ENCODE data around the gene ERC2.

Gene ERC2

DNA sequence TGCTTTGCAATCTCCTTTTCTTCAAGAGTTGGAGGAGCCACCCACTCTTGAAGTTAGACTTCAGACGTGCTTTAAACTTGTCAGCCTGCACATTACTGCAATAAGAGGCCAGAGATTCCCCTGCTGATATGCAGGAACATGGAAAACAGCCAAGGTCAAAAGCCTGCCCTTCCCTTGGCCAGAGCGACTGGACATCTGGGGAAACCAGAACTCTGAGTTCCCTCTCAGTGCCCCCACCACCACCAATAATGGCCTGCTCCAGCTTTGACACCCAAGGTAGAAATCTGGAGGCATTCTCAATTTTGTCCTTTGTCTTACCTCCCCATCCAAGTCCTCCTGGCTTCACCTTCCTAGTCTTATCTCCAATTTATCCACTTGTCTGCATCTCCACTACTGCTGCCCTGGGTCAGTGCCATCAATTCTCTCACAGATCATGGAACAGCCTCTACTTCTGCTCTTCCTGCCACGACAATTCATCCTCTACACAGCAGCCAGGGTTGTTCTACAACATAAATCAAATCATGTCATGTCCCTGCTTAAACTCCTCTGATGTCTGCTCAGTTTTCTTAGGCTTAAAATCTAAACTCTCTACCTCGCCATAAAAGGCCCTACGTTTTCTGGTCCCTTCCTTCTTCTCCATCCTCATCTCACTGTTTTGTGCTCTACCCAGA lies 789.6 kb downstream of the ERC2 start:
- no peak for DNase-seq (ENCODE audit: low read depth in 2 of 2)

DNA sequence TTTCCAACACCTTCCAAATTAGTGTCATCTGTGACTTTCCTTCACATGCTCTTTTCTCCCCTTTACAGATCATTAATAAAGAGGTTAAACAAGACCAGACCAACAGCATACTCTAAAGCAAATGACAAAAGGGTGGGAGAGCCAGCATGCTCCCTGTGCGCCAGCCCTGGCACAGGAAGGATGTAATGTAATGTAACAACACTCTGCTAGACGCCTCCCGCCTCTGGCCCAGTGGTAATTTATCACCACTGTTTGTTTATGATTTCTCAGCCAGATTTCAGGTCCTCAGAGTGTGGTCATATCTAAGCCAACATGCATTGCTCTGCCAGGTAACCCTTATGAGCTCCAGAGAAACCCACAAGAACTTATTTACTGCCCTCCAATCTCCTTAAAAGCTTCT lies 791.6 kb downstream of the ERC2 start:
- DNase-seq (ENCODE audit: low read depth in 2 of 2) = no peak

DNA sequence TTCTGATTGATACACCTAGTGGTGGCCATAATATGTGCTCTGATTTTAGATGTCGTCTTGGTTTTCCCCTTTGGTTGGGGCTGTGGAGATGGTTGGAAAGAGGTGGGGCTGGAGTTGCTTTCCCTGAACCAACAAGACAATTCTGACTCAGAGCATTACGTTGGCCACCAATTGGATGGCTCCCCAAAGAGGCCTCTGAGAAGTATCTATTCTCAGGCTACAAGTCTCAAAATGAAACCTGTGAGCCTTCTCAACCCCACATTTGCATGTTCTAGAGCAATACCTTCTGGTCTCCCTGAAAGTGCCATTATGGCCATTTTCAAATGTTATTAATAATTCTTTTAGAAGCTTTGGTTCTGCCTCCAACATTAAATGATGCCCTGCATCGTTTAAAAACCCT lies 792.8 kb downstream of the ERC2 start:
- DNase-seq (ENCODE audit: low read depth in 2 of 2) = no peak

DNA sequence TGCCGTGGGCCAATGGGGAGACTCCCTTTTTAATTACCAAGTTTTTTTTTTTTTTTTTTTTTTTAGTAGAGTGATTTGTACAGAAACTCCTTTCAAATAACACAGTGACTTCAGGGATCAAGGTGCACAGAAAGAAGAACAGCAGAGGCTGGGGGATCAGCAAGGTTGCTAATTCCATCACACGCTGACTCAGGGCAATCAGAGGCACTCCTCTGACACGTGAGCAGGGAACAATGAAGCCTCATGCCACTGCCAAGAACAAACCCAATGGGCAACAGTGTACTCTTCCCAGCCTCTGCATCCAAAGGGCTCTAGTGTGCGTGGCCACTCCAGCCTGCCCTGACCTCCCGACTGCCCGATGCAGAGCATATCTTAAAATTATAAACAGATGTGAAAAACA lies 794.5 kb downstream of the ERC2 start:
- DNase-seq (ENCODE audit: low read depth in 2 of 2) = no peak

DNA sequence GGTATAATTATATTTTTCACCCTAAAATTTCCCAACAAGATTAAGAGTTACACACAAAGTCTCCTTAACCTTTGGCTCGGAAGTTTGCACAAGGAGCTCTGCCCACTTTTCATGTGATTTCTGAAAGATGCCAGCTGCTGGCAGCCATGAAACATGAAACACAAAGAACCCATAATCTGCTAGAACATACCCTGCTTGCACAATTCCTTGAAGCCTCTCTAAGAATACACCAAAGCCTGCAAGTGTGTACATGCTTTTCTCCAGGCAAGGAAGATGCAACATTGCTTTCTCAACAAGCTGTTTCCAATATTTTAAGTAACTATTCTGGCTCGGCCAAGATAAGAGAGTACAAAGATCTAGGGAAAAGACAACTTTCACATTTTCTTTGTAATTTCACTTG lies 799.1 kb downstream of the ERC2 start:
- no peak for DNase-seq (ENCODE audit: low read depth in 2 of 2)

DNA sequence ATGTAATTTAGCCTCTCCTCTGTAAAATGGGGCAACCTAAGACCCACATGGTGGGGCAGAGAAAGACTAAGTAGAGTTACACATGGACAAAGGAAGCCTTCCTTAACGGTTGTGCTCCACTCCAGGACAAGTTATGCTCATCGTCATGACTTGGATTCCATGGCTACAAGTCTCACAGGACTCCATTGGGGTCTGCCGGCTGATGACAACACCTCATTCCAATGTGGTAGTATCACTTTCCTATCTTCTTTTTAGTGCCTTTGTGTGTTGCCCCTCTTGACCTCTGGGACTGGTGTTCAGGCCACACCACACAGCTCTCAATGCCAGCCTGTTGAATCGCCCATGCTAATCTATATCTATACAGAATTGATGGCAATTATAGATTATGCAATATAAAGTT lies 799.9 kb downstream of the ERC2 start:
- no peak for DNase-seq (ENCODE audit: low read depth in 2 of 2)

DNA sequence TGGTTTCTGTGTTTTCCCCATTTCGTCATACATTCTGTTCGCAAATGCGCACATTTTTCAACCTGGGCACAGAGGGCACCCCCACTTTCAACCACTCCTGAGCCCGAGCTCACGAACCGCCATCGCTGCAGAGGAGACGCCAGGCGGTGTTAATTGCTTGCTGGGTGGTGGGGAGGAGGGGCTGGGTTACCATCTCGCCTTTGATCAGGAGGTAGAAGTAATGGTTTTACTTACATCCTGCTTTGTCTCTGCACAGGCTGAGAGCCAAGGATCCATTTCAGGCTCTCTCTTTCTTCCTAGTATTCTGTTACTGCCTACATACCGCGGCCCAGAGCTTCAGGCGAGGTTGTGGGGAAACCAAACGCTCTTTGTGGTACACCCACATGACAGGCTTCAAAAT lies 803.9 kb downstream of the ERC2 start:
- no peak for DNase-seq (ENCODE audit: low read depth in 2 of 2)

DNA sequence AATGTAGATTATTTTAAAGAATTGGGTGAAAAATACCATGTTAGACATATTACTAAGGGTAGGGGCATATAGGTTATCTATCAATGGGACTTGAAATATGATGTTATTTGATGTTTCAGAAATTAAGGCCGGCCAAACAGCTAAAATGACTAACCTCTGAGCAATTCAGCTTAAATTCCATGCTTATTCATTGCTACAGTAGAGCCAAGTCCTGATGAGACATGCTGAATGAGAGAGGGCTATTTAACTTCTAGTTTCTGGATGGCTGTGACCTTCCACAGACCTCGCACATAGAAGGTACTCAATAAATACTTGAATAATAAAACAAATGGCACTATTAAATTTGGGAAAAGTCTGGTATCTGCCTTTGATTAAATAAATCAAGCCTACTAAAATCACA lies 805.6 kb downstream of the ERC2 start:
- no peak for DNase-seq (ENCODE audit: low read depth in 2 of 2)

DNA sequence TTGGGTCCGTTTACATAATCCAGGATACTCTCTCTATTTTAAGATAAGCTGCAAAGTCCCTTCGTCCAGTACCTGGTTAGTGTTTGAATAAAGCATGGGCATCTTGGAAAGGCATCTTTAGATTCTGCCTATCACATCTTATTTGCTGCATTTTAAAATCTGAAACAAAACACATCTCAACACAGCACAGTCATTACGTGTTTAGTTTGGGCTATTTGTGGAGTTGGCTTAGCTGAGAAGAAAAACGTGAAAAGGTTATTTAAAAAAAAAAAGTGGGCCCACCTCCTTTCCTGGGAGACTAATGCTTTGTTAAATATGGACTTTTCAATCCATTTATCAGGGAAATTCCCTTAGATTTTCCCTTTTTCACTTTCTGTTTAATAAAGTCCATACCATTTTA lies 806.7 kb downstream of the ERC2 start:
- no peak for DNase-seq (ENCODE audit: low read depth in 2 of 2)

DNA sequence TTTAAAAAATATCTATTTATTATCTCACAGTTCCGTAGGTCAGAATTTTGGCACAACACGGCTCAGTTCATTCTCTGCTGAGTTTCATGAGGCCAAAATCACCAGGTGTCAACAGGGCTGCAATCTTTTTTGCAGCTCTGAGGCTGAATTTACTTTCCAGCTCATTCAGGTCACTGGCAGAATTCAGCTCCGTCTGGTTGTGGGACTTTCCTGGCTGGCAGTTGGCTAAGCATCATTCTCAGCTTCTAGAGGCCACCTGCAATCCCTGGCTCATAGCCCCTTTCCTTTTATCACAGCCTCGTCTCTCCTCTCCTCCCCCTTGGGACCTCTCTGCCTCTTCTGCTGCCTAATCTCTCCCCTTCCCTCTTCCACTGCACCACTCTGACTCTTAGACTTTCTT lies 807.1 kb downstream of the ERC2 start:
- no peak for DNase-seq (ENCODE audit: low read depth in 2 of 2)

DNA sequence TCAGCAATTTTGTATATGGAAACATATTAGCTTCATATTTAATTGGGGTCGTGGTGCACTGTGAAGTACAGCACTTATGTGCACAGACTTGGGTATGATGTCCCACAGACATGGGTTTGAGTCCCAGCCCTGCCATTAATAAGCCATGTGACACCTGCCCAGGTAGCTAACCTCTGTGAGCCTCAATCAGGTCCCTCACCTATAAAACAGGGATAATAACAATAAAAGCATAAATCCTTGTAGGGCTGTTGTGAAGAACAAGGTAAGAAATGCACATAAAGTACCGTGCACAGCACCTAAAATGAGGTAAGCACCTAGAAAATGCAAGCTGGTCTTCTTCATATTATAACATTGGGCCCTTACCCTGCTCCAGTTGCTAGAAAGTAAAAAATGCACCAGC lies 807.6 kb downstream of the ERC2 start:
- no peak for DNase-seq (ENCODE audit: low read depth in 2 of 2)

DNA sequence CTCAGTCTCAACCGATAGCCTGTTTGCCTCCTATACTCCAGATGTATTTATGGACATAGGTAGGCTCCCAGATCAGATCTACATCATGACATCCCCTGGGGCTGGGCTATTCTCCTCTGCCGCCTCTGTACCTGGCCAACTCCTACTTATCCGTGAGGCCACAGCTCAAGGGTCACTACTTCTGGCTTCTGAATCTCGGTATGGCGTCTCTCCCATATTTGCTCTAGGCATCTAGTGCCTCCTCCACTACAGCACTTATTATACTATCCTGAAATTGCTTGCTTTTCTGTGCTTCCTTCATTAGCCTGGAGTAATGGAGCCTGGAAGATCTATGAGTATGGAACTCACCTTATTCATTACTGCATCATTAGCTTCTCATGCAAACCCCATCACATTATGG lies 808.6 kb downstream of the ERC2 start:
- DNase-seq (ENCODE audit: low read depth in 2 of 2) = no peak

DNA sequence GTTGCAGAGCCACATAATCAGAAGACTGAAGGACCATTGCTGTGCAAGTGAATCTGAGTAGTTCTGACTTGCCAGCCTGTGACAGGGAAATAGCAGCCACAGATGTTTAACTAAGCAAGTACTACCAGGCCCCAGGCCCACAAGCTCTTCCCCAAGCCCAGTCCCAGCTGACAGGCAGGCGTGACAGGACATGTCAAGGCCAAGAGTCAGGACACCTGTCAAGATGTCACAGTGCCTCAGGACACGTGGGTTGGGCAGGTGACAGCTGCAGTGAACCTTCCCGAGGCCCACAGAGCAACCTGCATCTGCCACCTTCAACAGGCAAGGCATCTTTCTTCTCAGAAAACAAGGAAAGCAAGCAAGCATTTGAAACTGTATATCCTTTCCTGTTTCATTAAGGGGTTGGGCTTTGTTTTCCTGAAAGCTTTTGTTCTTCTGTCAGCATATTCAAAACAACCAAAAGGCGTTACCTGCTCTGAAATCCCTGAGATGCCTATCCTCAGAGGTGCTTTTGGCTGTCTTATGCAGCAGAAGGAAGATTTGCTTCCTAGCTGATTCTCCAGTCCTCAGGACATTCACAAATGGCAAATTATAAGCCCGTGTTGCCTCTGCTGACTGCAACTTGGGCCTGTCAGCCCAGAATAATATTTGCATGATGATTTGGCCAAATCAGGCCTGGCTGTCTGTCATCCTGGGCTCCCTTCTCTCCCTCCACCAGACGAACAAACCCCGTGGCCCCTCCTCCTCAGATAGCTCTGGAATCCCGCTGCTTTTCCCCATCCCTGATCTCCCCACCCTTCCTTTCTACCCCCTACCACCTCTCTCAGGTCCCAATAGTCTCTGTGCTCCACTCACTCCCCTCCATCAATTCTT lies 809.3 kb downstream of the ERC2 start:
- DNase-seq (ENCODE audit: low read depth in 2 of 2) = no peak

DNA sequence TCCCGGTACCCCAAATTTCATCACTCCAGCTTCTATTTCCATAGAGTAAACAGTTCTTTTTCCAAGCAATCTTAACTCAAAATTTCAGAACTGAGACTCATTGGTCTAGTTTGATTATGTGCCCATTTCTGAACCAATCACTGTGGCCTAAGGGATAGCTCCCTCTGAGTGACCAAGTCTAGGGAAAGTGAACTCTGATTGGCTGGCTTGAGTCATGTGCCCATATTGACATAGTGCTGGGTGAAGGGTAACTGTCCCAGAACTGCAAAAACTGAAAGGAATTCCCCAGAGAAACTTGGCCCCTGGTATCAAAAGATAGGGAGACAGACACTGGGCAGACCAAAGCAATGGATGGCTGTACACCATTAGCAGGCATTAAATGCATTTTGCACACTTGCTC lies 810.0 kb downstream of the ERC2 start:
- no peak for DNase-seq (ENCODE audit: low read depth in 2 of 2)

DNA sequence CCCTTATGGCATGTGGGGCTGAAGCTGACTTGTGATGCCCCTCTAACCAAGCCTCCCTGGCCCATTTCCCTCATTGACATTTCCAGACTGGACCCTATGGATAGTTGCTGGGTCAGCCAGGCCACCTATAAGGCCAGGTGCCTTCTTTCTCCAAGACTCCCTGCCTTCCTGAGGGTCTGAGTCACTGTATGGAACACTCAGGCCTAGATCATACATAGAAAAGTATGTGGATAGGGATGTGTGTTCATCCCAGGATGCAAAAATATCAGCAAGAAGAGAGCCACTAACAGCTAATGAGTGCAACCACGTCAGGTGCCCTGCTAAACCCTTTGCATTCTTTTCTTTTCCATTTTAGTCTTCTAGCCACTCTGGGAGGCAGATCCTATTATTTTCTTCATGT lies 812.7 kb downstream of the ERC2 start:
- DNase-seq (ENCODE audit: low read depth in 2 of 2) = no peak

DNA sequence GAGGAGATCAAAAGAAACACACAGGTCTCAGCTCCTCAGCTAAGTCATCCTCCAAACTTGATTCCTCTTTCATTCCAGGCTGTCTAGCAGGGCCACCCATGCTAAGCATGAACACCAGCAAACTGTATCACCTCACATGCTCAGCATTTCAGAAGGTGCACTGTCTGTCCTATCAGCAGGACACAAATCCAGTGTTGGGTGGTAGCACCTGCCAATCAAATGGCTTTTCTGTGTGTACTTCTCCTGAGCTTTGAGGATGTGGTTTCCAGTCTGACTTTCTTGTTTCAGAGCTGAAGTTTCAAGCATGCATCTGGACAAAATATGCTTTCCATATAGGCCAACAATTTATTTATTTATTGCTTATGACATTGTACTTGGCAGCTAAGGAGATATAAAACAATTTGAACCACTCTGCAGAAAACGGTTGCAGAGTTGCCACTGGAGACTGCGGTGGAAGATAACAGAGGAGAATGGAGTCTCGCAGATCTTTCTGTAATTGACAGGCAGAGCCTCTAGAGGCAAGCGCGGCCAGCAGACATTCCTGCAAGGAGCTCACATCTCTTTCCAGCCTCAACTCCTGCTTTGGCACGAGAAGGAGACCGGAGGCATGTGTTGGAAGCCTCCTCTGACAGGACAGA lies 814.0 kb downstream of the ERC2 start:
- no peak for DNase-seq (ENCODE audit: low read depth in 2 of 2)

DNA sequence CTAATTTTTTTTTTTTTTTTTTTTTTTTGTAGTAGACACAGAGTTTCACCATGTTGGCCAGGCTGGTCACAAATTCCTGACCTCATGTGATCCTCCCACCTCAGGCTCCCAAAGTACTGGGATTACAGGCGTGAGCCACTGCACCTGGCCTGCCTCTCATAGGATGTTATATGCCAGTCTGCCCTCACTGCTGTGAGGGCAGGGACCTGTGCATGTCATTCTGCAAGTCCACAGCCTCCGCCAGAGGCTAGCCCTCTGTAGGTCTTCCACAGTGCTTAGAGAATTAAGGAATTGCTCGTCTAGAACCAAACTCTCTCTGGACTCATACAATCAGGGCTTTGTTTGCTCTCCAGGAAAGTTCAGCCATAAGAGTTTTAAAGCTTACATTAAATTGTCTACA lies 817.3 kb downstream of the ERC2 start:
- DNase-seq (ENCODE audit: low read depth in 2 of 2) = no peak

DNA sequence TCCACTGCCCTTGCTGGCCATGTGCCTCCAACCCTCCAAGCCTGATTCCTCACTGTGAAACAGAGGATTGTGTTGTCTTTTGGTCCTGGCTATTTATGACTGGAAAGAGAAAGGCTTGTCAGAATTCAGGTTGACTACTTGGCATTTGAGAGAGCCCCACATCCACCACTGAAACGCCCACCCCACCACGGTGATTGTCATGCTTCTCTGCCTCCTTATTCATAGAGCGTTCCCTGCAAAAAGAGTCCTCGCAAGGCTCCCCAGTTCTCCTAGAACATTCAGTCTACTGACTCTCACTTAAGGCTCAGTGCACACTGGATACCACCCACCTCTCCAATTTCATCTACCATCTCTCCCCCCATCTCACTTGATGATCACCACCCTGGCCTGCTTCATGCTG lies 818.3 kb downstream of the ERC2 start:
- DNase-seq (ENCODE audit: low read depth in 2 of 2) = no peak

DNA sequence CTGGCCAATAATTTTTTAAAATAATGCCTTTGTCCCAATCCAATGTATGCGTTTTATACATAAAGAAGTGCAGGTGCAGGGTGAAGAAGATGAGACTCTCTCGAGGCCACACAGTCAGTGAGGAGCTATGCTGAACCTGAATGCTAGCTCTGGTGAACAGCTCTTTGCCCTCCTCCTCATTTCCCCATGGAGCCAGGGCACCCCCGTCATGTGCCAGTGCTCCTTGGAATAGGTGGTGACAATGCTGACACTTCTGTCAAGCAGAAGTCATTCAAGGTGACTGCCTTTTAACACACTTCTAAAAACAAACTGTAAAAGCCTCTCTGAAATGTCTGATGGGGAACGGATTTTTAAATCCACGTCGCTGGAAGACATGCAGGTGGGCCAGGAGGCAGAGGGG lies 818.7 kb downstream of the ERC2 start:
- no peak for DNase-seq (ENCODE audit: low read depth in 2 of 2)

DNA sequence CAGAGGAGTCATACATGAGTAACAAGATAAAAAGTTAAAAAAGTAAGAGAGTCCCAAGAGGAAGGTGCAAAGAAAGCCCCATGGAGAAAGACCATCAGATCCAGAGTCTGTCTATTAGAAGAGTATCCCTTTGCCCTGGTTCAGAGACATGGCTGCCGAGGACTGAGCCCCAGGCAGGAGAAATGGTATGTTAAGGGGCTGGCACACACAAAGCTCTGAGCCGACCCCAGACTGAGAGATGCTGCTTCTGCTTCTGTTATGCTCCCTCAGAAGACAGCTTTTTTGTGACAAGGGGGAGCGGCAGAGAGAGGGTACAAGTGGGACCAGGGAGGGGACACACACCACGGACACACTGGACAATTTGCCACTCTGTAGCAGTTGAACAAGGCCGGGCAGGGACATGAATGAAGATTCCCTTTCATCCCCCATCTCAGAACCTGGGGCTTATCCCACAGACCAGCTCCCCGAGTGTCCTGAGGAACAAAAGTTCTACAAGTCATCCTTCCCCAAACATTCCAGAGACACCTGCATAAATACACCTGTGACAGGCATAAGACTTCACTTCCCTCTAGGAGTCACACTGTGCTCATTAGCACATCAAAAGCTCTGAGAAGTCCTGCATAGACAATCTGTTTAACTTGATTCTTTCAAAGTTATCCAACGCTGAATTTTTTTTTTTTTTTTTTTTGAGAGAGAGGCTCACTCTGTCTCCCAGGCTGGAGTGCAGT lies 819.5 kb downstream of the ERC2 start:
- no peak for DNase-seq (ENCODE audit: low read depth in 2 of 2)

DNA sequence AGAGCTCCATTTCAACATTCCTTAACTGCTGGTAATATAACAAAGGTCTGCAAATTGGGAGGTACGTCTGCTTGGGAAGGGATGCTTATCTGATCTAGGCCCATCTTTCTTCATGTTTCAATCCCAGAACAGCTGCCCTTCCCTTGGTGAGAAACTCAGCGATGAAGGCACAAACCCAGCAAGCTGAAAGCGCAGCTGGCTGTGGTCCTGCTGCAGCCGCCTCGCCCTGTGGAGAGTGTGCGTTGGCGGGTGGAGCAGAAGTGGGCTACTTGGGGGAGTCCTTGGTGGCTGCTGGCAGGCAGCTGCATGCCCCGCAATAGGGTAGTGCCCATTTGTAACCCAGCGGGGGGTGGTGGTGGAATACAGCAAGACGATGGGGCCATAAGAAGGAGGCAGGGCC lies 820.6 kb downstream of the ERC2 start:
- no peak for DNase-seq (ENCODE audit: low read depth in 2 of 2)

DNA sequence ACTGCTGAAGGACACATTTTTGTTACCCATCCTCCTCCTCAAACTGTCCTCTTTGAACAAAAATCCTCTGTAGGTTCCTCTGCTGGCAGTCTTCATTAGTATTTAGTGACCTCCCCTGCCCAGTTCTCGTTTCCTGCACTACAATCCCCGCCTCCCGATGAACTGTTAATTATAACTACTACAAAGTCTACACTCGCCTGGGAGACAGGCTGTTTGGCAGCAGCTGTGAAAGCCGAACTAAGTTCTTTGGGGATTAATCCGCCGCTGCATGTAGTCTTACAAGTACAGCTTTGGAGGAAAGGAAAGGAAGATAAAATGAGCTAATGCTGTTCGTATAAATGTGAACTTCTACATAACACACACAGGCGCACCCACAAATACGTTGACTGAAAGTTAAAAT lies 821.2 kb downstream of the ERC2 start:
- DNase-seq (ENCODE audit: low read depth in 2 of 2) = no peak

All from stimulated activated CD8-positive, alpha-beta memory T cell treated with anti-CD3 and anti-CD28 coated beads, Interleukin-2, amount 100 ng/mL, for 1 hour (primary cell).